ENCODE measurements around the gene CTSW.
"Not testable (repeated sequence)": the region's sequence is repeated elsewhere in the genome, so short reads cannot be mapped to it uniquely, and the experiment has no call there.

The CTSW gene

DNA sequence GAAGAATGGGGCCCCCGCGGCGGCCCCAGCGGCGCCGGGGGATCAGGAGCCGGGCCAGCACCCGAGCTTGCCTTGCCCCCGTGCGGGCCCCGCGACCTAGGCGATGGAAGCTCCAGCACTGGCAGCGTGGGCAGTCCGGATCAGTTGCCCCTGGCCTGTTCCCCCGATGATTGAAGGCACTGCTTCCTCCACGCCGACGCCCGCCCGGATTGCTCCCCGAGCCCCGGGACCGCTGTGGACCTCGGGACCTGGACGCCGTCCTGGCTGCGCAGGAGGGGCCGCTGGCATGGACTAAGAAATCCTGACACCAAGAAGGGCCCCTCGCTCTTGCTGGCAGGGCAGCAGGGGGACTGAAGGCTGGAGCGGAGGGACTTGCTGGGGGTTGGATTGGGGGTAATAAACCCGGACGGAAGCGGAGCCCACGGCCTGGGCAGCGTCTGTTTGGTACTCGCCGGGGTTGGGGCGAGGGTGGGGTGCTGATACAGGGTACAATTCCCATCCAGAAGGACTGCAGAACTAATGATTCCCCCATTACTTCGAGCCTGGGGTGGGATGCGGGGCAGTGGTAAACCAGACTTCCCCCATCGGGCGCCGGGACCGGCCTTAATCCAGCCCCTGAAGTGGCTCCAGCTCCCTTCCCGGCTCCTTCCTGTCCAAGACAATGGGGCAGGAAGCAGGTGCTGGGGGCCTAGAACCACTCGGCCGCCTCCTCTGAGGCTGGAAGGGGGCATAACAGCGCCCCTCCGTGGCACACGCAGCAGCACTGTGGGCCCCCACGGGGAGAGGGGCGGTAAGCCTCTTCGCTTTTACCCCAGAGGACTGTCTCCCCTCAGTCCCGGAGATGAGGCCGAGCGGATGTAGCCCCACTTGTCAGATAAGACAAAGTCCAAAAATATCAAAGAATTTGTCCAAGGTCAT lies 11.8 kb downstream of the CTSW start:
- H3K4me3 ChIP-seq = peak overlapping the region; percentile 73
- DNase-seq (ENCODE audit: low spot score) = peak; percentile 84
- TF ChIP-seq, protein P1, sequence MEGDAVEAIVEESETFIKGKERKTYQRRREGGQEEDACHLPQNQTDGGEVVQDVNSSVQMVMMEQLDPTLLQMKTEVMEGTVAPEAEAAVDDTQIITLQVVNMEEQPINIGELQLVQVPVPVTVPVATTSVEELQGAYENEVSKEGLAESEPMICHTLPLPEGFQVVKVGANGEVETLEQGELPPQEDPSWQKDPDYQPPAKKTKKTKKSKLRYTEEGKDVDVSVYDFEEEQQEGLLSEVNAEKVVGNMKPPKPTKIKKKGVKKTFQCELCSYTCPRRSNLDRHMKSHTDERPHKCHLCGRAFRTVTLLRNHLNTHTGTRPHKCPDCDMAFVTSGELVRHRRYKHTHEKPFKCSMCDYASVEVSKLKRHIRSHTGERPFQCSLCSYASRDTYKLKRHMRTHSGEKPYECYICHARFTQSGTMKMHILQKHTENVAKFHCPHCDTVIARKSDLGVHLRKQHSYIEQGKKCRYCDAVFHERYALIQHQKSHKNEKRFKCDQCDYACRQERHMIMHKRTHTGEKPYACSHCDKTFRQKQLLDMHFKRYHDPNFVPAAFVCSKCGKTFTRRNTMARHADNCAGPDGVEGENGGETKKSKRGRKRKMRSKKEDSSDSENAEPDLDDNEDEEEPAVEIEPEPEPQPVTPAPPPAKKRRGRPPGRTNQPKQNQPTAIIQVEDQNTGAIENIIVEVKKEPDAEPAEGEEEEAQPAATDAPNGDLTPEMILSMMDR (IDR thresholded peaks at IDR 0.05) = no peak
- peak overlapping the region; percentile 87 to 91 for H3K27ac ChIP-seq

DNA sequence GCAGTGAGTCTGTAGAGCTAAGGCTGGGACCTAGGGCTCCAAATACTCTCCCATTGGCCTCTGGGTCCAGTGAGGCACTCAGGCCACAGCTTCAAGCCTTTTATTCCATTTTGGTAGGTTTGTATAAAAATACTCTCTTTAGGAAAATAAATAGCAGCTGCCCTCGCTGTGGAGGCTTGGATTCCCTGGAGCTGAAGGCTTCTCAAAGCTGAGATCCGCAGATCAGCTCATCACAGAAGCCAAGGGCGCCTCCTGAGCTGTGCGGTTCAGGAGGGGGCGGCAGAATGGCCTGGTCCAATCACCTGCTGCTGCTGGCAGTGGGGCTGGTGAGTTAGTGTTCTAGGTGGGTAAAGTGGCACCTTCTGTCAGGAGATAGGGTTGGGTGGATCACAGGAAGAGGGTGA lies 12.5 kb downstream of the CTSW start:
- peak overlapping the region; percentile 87 to 91 for H3K27ac ChIP-seq
- not testable (repeated sequence) for DNase-seq (ENCODE audit: low spot score)
- peak overlapping the region; percentile 73 for H3K4me3 ChIP-seq

DNA sequence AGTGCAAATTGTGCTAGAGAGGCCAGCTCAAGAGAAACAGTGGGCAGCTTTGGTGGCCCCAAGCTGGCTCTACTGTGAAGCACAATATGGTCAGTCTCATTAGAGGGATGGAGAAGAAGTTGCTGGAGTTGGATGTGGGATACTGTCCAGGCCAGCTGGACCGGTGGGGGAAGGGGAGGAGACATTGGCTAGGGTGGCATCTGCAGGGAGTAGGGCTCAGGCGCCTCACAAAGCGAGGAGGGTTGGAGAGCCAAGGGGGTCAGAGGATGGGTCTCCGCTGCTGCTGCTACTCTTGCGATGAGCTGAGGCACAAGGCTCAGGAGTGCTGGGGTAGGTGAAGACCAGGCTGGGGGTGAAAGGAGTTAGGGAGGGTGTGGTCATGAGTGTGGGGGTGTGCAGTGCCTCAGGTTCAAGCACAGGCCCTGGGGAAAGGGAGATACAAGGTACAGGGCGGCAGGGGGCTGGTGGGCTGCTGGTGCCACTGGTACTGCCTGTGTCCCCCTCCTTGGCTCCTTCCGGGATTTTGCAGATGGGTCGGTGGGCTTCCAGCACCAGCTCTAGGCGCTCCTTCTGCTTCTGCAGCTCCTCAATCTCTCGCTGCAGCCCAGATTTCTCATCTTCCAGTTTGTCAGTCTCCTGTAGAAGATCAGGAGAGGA lies 13.2 kb downstream of the CTSW start:
- TF ChIP-seq, protein P1 (IDR thresholded peaks at IDR 0.05) = no peak
- peak overlapping the region; percentile 73 for H3K4me3 ChIP-seq
- DNase-seq (ENCODE audit: low spot score) = no peak
- peak overlapping the region; percentile 87 to 91 for H3K27ac ChIP-seq

DNA sequence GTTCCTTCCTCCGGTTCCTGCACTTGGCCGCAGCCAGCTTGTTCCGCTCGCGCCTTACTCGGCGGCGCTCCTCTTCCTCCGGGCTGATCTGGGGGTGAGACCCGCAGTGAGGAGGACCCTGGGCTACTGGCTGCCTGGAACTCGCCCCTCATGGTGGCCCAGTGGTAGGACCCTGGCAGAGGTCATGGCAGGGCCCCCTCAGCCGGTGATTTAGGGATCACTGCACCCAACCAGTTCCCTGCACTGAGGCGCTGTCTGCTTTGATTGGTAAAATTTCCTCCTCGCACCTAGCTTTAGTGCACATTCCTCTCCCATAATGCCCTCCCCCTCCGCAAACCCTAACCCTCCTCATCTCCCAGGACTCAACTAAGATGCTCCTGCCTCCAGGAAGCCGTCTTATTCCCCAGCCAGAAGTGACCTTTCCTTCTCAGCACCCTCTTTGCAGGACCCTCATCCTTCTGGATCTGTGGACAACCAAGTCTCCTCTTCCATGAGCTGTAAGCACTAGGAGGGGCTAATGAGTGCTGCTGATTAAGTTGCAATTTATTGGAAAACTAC lies 14.5 kb downstream of the CTSW start:
- TF ChIP-seq, protein P1 (IDR thresholded peaks at IDR 0.05) = no peak
- Histone ChIP-seq H3K4me3 (peak overlapping the region; percentile 73), H3K27ac (peak overlapping the region; percentile 72 to 91)
- DNase-seq (ENCODE audit: low spot score) = no peak

DNA sequence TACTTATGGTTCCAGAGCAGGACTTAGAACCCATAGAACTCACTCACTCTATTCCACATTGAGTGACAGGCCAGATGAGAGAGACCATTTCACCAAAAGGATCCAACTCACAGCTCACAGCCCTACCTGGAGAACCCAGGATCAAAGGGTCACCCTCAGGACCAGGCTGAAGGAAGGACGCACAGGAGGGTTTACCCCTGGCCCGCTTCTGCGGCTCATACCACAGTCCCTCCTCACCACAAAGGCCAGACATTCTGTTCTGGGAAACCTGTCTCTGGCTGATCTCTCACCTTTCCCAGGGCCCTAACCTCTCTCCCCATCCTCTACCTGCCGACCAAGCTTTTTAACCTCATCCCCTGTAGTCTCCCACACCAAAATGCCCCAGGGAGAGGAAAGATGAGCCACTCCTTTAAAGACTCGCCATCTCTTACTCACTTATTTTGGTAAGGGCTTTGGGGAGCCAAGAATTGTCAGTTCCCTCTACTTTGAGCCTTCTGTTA lies 15.9 kb downstream of the CTSW start:
- no peak for DNase-seq (ENCODE audit: low spot score)

DNA sequence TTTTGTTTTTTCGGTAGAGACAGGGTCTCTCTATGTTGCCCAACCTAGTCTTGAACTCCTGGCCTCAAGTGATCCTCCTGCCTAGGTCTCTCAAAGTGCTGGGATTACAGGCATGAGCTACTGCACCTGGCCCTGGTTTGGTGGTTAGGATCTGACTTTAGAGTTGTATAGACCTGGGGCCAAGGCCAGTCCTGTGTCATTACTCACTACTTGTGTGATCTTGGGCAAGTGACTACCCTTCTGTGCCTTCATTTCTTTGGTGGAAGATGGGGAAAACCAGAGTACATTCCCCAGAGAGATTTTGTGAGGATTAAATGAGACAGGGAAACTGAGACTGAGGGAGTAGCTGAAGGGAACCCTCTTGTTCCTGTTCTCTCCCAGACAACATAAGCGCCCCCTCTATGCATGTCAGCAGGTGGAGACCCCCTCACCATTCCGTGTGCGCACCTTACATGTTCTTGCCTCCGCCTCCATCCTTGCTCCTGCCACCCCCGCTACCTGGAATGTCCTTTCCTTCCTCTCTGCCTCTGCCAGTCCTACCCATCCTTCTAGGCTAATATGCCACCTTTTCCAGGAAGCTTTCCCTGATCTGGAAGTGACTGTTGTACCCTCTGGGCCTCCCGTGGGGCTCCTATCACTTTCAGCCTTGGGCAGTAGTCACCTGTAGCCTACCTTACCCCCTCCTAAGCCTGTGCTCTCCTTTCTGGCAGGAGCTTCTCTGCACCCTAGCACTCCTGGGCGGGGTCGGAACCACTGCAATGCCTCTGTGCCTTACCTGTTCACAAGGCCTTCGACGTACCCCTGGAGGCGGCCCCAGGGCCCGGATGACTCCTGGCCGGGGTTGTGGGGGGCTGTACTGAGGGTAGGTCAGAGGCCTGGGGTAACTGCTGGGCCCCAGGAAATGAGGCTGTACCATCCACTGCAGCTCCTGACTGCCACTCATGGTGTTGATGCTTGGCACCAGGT lies 16.7 kb downstream of the CTSW start:
- H3K27ac ChIP-seq = no peak overlapping the region
- TF ChIP-seq, protein P1 (IDR thresholded peaks at IDR 0.05) = no peak
- no peak for DNase-seq (ENCODE audit: low spot score)
- no peak overlapping the region for H3K4me3 ChIP-seq

More for the DNA sequence above, 15.9 kb downstream of the CTSW start:
- TF ChIP-seq, protein P1 (IDR thresholded peaks at IDR 0.05) = no peak
- H3K4me3 ChIP-seq = no peak overlapping the region
- no peak overlapping the region for H3K27ac ChIP-seq

All from coronary artery (tissue), 2 donors.